ENCODE measurements around the gene DLG1.

- no peak for TF ChIP-seq EZH2phosphoT487 (IDR thresholded peaks at IDR 0.05; ENCODE audit: borderline replicate concordance, low read depth, low read length)
- TF ChIP-seq CTCF (conservative IDR thresholded peaks at IDR 0.05; ENCODE audit: low read length) = no peak
These were observed 124.8 kb downstream of the DLG1 start for GRCh38 chr3:197173620-197174019.
